Epithelial cell of esophagus (primary cell): ENCODE results near the gene FLNB.

Source experiments
- DNase-seq: peaks from one replicate; pipeline ENCODE4 v3.0.0; 2010; ENCODE audit warnings: low read depth
- H3K4me3 ChIP-seq: 2 replicates; pipeline ENCODE4 v1.5.1; 2011; ENCODE audit warnings: mild to moderate bottlenecking, low read length, control low read depth
- TF ChIP-seq, protein P1 (sequence below): IDR thresholded peaks from 2 replicates; pipeline ENCODE4 v1.5.1; 2011; ENCODE audit warnings: low read depth, mild to moderate bottlenecking, low read length, control low read depth, inconsistent platforms; ENCODE audit not compliant: insufficient read depth; ENCODE audit errors: missing control alignments

Gene FLNB

GRCh38 chr3:58032186-58032585 is 24.0 kb downstream of the FLNB start:
- no peak overlapping the region for H3K4me3 ChIP-seq
- TF ChIP-seq, protein P1, sequence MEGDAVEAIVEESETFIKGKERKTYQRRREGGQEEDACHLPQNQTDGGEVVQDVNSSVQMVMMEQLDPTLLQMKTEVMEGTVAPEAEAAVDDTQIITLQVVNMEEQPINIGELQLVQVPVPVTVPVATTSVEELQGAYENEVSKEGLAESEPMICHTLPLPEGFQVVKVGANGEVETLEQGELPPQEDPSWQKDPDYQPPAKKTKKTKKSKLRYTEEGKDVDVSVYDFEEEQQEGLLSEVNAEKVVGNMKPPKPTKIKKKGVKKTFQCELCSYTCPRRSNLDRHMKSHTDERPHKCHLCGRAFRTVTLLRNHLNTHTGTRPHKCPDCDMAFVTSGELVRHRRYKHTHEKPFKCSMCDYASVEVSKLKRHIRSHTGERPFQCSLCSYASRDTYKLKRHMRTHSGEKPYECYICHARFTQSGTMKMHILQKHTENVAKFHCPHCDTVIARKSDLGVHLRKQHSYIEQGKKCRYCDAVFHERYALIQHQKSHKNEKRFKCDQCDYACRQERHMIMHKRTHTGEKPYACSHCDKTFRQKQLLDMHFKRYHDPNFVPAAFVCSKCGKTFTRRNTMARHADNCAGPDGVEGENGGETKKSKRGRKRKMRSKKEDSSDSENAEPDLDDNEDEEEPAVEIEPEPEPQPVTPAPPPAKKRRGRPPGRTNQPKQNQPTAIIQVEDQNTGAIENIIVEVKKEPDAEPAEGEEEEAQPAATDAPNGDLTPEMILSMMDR = no peak
- peak; percentile 97 for DNase-seq

- no peak for DNase-seq
- TF ChIP-seq, protein P1 = no peak
- H3K4me3 ChIP-seq = no peak overlapping the region
These were observed 26.7 kb downstream of the FLNB start for GRCh38 chr3:58034738-58035523.

DNA sequence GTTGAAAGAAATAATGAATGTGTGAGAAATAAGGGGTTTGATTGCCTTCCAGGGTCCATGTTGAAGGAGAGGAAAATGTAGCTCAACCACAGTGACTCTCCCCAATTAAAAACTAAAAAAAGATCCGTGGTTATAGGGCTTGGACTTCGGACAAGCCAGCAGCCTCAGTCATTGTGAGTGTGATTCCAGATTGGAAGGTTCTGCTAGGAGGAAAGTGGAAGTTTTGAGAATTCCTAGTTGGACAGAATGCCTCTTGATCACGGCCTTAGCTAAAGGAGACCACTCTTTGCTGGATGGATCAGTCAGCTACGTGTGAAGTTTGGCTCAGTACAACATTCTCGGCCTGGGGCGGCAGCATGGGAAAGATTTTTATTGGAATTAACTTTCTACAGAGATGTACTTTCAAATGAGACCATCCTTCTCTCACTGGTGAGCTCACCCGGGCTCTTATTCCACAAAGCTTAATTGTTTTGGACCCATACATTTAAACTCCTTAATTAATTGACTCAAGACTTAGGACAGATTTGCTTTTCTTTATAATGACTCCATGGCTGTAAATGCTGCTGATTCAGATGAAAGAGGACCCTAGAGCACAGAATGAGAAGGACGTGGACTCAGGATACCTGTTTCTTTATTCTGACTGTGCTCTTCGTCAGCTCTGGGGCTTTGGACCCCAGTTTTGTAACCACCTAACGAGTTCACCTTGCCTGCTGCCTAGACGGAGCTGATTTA is 27.5 kb downstream of the FLNB start:
- TF ChIP-seq, protein P1 = no peak
- no peak overlapping the region for H3K4me3 ChIP-seq
- no peak for DNase-seq

DNA sequence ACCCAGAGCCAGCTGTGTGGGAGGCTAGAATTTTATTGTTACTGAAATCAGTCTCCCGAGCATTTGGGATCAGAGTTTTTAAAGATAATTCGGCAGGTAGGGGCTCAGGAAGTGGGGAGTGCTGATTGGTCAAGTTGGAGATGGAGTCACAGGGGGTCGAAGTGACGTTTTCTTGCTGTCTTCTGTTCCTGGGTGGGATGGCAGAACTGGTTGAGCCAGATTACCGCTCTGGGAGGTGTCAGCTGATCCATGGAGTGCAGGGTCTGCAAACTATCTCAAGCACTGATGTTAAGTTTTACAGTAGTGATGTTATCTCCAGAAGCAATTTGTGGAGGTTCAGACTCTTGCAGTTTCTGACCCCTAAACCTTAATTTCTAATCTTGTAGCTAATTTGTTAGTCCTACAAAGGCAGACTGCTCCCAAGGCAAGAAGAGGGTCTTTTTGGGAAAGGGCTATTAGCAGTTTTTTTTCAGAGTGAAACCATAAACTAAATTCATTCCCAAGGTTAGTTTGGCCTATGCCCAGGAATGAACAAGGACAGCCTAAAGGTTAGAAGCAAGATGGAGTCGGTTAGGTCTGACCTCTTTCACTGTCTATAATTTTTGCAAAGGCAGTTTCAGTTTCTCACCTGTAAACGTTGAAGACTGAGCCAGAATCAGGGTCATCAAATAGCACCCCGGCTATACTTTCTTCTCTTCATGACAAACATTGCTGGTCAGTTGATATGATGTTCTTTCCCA is 28.2 kb downstream of the FLNB start:
- TF ChIP-seq, protein P1 = no peak
- no peak for DNase-seq
- no peak overlapping the region for H3K4me3 ChIP-seq

DNA sequence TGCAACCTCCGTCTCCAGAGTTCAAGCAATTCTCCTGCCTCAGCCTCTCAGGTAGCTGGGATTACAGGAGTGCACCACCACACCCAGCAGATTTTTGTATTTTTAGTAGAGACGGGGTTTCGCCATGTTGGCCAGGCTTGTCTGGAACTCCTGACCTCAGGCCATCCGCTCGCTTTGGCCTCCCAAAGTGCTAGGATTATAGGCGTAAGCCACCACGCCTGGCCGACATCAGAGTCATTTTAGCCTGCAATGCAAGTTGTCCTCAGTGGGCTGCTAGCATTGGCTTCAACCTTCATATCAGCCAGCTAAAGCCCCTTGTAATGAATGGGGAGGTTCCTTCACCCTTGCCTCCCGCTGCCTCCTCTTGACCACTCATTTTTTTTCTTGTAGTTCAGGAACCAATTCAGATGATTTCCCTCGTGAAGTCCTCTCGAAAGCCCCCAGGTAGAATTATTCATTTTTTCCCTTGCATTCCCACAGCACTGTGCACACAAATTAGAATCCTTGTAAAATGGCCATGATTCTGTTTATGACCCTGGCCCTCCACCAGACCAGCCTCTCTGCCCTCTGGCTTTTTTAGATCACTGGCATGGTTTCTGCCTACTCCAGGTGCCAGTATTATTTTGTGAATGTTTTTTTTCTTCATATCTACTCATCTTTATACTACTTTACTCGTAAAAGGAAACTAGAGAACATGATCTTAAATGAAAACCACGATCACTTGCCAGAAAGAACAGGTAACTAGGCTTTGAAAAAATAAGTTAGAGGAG is 29.1 kb downstream of the FLNB start:
- DNase-seq = no peak
- TF ChIP-seq, protein P1 = no peak
- H3K4me3 ChIP-seq = no peak overlapping the region

DNA sequence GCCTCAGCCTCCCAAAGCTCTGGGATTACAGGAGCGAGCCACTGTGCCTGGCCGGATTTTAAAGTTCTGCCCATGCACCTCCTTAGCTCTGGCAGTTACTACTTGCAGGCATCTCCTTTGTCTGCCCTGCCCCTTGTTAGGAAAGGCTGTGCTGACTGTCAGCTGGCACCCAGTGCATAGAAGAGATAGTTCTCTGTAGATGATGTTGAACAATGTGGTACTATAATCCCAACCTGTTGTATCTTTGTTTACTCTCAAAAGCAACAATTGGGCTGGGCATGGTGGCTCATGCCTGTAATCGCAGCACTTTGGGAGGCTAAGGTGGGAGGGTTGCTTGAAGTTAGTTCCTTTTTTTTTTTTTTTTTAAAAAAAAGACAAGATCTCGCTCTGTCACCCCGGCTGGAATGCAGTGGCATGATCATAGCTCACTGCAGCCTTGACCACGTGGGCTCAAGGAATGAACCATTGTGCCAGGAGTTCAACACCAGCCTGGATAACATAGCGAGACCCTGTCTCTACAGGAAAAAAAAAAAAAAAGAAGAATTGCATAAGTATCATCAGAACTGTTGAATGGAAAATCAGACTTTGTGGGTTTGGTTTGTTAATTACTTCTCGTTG is 30.6 kb downstream of the FLNB start:
- peak; percentile 51 for DNase-seq
- TF ChIP-seq, protein P1 = no peak
- H3K4me3 ChIP-seq = no peak overlapping the region
